HG03432 (cell line): ENCODE data around the gene MAP3K15.

ENCODE experiments used
- ATAC-seq: cut with Tn5 transposase; IDR thresholded peaks from one replicate; pipeline ENCODE4 v1.9.1; 2021; ENCODE audit warnings: mild to moderate bottlenecking, moderate library complexity; ENCODE audit not compliant: unreplicated experiment

MAP3K15 gene

DNA sequence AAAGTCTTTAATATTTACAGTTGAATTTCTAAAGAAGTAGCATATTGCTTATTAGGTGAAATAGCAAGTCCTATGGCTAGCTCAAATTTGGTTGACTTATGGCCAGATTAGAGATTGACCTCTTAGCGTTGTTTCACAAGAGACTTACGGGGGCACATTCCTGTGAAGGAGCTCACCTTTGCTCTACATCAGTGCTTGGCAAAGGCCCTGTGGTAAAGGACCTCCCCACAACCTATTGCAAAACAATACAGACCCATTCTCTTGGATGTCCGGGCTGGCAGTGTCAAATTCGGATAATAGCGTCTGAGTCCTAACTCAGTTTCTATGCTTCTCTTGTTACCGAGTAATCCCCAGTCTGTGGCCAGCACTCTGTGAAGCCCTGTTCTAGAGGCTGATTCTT, 160.7 kb downstream of the MAP3K15 start:
- no peak for ATAC-seq

DNA sequence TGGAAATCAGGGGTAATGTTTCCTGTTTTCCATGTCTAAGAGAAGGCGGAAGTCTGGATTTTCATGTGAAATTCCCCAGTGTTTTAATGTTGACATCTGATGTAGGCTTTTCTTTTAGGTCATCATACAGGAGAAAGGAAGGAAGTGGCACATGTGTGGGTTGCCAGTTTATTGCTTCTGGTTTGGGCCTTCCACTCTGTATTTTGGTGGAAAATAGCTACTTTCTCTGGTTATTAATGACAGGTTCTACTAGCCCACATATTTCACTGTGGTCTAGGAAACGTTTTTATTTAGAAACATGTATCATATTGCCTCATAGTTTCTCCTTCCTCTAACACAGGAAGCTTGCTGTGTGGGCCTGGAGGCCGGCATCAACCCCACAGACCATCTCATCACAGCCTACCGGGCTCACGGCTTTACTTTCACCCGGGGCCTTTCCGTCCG, 164.3 kb downstream of the MAP3K15 start:
- peak; percentile 94 for ATAC-seq

DNA sequence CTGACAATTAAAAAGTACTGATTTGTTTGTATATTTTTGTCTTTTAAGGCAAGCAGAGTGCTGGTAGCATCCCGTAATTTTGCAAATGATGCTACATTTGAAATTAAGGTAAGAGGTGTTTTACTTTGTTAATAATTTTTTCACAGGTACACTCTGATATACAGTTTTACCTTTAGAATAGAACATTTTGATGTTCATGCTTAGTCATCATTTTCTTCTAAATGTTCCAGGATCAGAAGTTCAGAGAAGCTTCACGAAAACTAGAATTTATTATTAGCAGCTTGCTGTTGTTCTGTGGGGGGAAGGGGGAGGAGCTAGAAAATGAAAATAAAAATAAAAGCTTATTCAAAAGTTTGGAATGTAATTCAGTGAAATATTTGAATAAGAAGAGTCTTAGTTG, 166.0 kb downstream of the MAP3K15 start:
- ATAC-seq: no peak

DNA sequence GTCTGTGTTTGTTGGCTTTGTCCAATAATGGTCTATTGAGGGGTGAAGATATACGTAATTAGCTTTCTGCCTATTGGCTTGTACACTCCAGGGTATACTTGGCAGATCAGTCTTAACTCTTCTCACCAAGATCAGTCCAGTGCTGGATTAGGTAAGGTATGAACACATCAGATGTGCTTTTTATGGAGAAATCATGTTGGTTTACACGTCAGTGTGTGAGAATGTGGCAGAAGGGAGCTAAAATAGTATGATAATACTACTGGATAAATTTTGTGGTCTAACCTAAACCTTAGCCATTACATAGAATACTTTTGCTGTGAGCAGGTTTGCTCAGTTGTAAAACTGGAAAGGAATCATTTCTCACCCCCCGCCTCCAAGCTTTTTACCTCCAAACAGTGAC, 167.4 kb downstream of the MAP3K15 start:
- ATAC-seq: no peak

DNA sequence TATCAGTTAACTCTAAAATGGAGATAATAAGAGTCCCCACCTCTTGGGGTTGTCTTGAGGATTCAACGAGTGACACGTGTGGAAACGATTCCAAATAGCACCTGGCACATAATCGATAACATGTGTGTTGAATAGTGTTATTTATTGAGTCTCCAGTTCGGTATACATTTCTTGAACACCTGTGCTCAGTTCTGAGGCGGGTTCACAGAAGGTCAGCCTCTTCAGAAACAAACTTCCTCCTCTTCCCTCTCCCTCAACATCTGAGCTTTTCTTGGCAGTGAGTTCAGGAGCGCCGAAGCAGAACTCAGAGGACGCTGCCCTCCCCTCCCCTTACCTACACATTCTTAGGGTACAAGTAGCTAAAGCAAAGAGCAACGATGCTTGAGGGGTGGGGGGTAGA, 170.6 kb downstream of the MAP3K15 start:
- ATAC-seq: no peak

DNA sequence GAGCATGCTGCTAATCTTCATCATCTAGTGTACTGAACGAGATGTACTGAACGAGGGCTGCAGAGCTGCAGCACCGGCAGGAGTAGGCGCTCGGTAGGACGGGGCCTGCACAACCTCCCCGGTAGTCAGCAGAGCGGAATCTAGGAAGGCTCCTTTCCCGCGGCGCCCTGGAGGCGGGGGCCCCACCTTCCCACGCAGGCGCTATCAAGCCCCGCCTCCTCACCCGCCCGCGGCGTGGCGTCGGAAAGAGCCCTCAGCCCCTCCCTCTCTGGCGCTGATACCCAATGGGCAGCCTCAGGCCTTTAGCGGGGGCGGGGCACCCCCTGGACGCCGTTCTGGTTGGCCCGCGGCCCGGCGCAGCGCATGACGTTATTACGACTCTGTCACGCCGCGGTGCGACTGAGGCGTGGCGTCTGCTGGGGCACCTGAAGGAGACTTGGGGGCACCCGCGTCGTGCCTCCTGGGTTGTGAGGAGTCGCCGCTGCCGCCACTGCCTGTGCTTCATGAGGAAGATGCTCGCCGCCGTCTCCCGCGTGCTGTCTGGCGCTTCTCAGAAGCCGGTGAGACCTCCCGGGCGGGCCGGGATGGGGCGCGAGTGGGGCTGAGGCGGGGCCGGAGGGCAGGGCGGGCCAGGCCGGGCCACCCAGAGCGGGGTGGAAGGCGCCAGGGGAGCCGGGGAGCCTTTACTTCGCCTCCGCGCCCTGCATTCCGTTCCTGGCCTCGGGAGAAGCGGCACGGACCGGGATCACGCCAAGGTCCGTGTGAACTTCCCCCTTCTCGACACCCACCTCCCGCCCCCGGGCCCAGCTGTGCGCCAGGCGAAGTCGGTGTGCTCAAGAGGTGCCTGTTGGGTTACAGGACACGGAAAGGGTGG, 171.5 kb downstream of the MAP3K15 start, which contains the start of gene PDHA1:
PDHA1 (plus strand) TSS at position 393 of the 874 bp plus-strand sequence; CDS start at position 504, 111 bp downstream.
- ATAC-seq: peak; percentile 99

DNA sequence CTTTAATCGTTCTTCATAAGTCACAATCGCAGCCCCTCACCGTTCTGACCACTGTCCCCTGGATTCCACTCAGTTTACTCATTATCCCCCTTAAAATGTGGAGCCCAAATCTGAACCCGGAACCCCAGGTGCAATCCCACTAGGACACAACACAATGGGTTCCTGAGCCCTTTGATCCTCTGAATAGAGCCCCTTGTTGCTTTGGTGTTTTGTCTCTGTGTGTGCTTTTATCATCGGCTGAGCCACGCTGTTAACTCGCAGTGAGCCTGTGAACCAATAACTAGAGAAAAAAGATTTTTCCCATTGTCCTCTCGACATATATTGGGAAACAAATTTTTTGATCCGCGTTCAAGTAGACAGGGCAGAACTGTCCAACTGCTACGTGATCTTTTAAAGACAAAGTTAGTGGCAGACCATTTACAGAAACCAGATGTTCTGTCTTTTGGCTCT, 172.2 kb downstream of the MAP3K15 start:
- ATAC-seq: no peak

DNA sequence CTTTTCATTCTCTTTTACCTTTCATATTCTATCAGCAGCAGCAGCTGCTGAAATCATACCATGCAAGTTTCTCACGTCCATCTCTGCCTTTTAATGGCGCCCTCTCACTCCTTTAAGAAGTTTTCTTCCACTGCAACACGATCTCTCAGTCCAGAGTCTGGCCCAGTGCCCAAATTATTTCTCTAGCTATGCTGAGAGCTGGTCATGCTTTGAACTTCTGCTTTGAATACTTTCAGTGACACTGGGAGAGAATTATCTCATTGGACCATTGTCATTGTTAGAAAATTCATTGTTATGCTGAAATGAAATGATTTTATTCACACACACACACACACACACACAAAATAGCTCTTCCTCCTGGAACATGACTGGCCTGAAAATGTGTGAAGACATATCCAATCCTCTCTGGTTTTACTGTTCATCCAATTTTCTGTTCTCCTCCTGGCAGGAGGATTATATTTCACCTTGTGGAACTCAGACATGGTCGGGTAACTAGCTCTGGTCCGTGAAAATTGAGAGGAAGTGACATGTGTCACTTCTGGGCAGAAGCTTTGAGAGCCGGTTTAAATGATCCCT, 172.9 kb downstream of the MAP3K15 start:
- ATAC-seq: no peak

DNA sequence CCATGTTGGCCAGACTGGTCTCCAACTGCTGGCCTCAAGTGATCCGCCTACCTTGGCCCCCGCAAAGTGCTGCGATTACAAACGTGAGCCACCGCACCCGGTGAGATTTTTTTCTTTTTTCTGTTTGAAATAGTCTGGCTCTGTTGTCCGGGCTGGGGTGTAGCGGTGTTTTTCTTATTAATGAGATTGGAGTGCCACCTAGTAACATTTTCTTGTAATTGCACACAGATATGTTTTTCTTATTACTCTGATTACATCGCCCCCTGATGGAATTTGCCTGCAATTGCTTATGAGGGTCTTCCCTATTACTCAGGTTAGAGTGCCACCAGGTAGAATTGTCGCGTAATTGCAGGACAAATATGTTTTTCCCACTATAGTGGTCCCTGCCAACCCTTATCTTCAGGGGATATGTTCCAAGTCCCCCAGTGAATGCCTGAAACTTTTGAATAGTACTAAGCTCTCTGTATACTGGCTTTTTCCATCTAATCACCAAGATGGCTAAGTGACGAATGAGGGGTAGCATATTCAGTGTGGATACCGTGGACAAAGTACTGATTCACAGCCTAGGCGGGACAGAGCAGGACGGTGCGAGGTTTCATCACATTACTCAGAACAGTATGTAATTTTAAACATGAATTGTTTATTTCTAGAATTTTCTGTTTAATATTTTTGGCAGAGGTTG, 180.2 kb downstream of the MAP3K15 start:
- ATAC-seq: no peak

DNA sequence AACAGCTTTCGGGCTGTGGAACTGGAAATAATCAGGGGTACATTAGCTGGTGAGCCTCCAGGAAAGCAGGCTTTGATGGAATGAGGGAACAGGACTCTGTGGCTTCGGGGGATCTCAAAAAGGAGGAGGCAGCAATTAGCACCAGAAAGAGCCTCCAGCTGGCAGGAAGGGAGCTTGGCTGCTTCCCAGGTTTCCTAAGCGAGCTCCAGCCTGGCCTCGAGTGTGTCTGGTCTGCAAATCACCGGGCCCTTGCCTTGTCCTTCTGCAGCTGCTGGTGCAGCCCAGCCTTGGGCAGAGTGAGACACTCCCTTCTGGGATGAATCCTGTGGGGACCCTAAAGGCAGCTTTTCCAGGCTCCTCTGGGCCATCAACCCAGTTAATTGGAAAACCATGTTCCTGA, 182.3 kb downstream of the MAP3K15 start:
- ATAC-seq: no peak

DNA sequence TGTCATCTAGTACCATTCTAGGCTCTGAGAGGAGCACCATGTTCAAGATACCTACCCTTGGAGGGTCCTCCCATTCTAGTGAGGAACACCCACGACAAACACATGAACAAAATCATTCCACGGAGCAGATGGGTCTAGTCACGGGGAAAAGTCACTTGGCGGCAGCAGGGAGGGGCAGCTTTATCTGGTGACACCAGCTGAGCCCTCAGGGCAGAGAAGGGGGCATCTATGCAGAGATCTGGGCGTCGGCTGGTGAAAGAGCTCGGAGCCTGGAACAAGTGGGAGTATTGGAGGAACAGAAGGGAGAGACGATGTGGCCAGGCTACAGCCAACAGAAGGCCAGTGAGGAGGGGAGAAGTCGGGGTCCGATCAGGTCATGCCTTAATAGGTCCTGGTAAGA, 183.5 kb downstream of the MAP3K15 start:
- ATAC-seq: no peak

DNA sequence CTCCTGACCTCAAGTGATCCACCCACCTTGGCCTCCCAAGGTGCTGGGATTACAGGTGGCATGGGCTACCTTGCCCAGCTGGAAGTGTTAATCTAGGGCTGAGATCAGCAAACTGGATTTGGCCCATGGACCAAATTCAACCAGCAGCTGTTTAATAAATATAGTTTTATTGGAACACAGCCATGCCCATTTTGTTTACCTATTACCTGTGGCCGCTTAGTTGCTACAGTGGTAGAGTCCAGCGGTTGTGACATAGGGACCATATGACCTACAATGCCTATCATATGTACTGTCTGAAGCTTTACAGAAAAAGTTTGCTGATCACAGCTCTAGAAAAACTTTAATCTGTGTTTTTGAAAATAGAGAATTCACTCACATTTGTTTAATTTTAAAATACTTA, 188.7 kb downstream of the MAP3K15 start:
- ATAC-seq: no peak
